Measurements from ENCODE around the gene B4GALNT4. TPM values are rescaled to one million over a fixed set of nuclear protein-coding genes. Genes with fewer than 3 reads are reported as not detected.
"Not testable (repeated sequence)": the region's sequence is repeated elsewhere in the genome, so short reads cannot be mapped to it uniquely, and the experiment has no call there.

Gene B4GALNT4
- total RNA-seq, 1 experiment from 2014 or later: 20.0 TPM

- intact Hi-C loops (cut with micrococcal nuclease): loop anchor here (1.0 kb wide), 1 partner anchor 22 kb away; no protein-coding TSS in a partner anchor
- CTCF ChIA-PET: interaction anchor here (1.2 to 1.9 kb wide), 2 partner anchors 14 to 16 kb away, joined by 3 to 5 read pairs; no protein-coding TSS in a partner anchor
- H3K27me3 Mint-ChIP-seq (ENCODE audit: insufficient read depth, unreplicated experiment): no peaks in the 10 kb centered on the region
- BruUV-seq (replicated peaks): no TSS peak
- TF ChIP-seq CTCF (IDR thresholded peaks at IDR 0.05; ENCODE audit: unreplicated experiment): no peak
- H3K4me3 Mint-ChIP-seq (ENCODE audit: unreplicated experiment): no peak overlapping the region
- no peak for DNase-seq (ENCODE audit: unreplicated experiment)
- POLR2A ChIA-PET: interaction anchor here (0.5 to 1.4 kb wide), 3 partner anchors 9 to 20 kb away, joined by 3 to 4 read pairs (median 3); no protein-coding TSS in a partner anchor
- no peak overlapping the region for H3K27ac Mint-ChIP-seq (ENCODE audit: low read depth, unreplicated experiment)
- H3K36me3 Mint-ChIP-seq (ENCODE audit: insufficient read depth, unreplicated experiment): no peaks in the 10 kb centered on the region
- H3K4me1 Mint-ChIP-seq (ENCODE audit: insufficient read depth, unreplicated experiment): no peaks in the 10 kb centered on the region
- H3K9me3 Mint-ChIP-seq (ENCODE audit: unreplicated experiment): no peaks in the 10 kb centered on the region
Measured at GRCh38 chr11:330694-331357, 38.5 kb upstream of the B4GALNT4 start.

- no peak for TF ChIP-seq CTCF (IDR thresholded peaks at IDR 0.05; ENCODE audit: unreplicated experiment)
- intact Hi-C loops (cut with micrococcal nuclease): loop anchor here (1.0 kb wide), 1 partner anchor 22 kb away; no protein-coding TSS in a partner anchor
- ChIA-PET CTCF (no interaction called here), POLR2A (interaction anchor here (0.5 to 1.4 kb wide), 4 partner anchors 9 to 46 kb away, joined by 3 to 4 read pairs (median 3); no protein-coding TSS in a partner anchor)
- no peak for DNase-seq (ENCODE audit: unreplicated experiment)
- no peaks in the 10 kb centered on the region for H3K27me3 Mint-ChIP-seq (ENCODE audit: insufficient read depth, unreplicated experiment)
- H3K36me3 Mint-ChIP-seq (ENCODE audit: insufficient read depth, unreplicated experiment): no peaks in the 10 kb centered on the region
- H3K9me3 Mint-ChIP-seq (ENCODE audit: unreplicated experiment): no peaks in the 10 kb centered on the region
- H3K27ac Mint-ChIP-seq (ENCODE audit: low read depth, unreplicated experiment): no peak overlapping the region
- no peak overlapping the region for H3K4me3 Mint-ChIP-seq (ENCODE audit: unreplicated experiment)
- no TSS peak for BruUV-seq (replicated peaks)
- no peaks in the 10 kb centered on the region for H3K4me1 Mint-ChIP-seq (ENCODE audit: insufficient read depth, unreplicated experiment)
Measured at GRCh38 chr11:331358-332060, 37.8 kb upstream of the B4GALNT4 start.

- BruUV-seq (replicated peaks): no TSS peak
- Mint-ChIP-seq H3K4me1 (ENCODE audit: insufficient read depth, unreplicated experiment) (no peaks in the 10 kb centered on the region), H3K27ac (ENCODE audit: low read depth, unreplicated experiment) (no peak overlapping the region), H3K4me3 (ENCODE audit: unreplicated experiment) (no peak overlapping the region), H3K36me3 (ENCODE audit: insufficient read depth, unreplicated experiment) (no peaks in the 10 kb centered on the region), H3K27me3 (ENCODE audit: insufficient read depth, unreplicated experiment) (no peaks in the 10 kb centered on the region), H3K9me3 (ENCODE audit: unreplicated experiment) (no peaks in the 10 kb centered on the region)
- CTCF ChIA-PET: interaction anchor here (0.6 kb wide), 2 partner anchors 25 to 46 kb away, joined by 3 to 5 read pairs; partner anchors contain the start of gene IFITM2
- POLR2A ChIA-PET: interaction anchor here (0.6 to 0.9 kb wide), 2 partner anchors 48 to 204 kb away, joined by 3 read pairs; partner anchors contain the start of gene LRRC56
- no peak for DNase-seq (ENCODE audit: unreplicated experiment)
- intact Hi-C loops (cut with micrococcal nuclease): no loop called here
- no peak for TF ChIP-seq CTCF (IDR thresholded peaks at IDR 0.05; ENCODE audit: unreplicated experiment)
Measured at GRCh38 chr11:332651-333480, 36.4 kb upstream of the B4GALNT4 start.

GRCh38 chr11:333616-334263 lies 35.6 kb upstream of the B4GALNT4 start:
- ChIA-PET CTCF (interaction anchor here (0.6 kb wide), 1 partner anchor 47 kb away, joined by 5 read pairs; no protein-coding TSS in a partner anchor), POLR2A (interaction anchor here (0.6 to 0.9 kb wide), 2 partner anchors 26 to 203 kb away, joined by 3 read pairs; partner anchors contain the start of genes IFITM2 and LRRC56)
- H3K27me3 Mint-ChIP-seq (ENCODE audit: insufficient read depth, unreplicated experiment); BruUV-seq (replicated peaks); H3K9me3 Mint-ChIP-seq (ENCODE audit: unreplicated experiment); intact Hi-C loops (cut with micrococcal nuclease); H3K4me3 Mint-ChIP-seq (ENCODE audit: unreplicated experiment); H3K4me1 Mint-ChIP-seq (ENCODE audit: insufficient read depth, unreplicated experiment); H3K36me3 Mint-ChIP-seq (ENCODE audit: insufficient read depth, unreplicated experiment); DNase-seq (ENCODE audit: unreplicated experiment); H3K27ac Mint-ChIP-seq (ENCODE audit: low read depth, unreplicated experiment): not testable (repeated sequence)
